Keratinocyte (primary cell): ENCODE measurements around the gene QRSL1.

ENCODE experiments used
- CTCF ChIP-seq, 3 experiments: IDR thresholded peaks in 1 of 3; conservative IDR thresholded peaks in 1 of 3; optimal IDR thresholded peaks in 1 of 3; 2 replicates in 2 of 3; 3 replicates in 1 of 3; pipeline versions ENCODE3 to v1.5.1; 2011; ENCODE audit warnings: low read length in 3 of 3, mild to moderate bottlenecking in 3 of 3, moderate library complexity in 2 of 3, control low read depth in 1 of 3, inconsistent platforms in 1 of 3; ENCODE audit not compliant: insufficient read depth in 2 of 3; ENCODE audit errors: extremely low read depth in 1 of 3
- EZH2 ChIP-seq: IDR thresholded peaks from one replicate; pipeline ENCODE4 v1.6.1; 2012; ENCODE audit warnings: inconsistent platforms, mild to moderate bottlenecking, low read length, moderate library complexity

GRCh38 chr6:106581468-106581867 lies 47.9 kb upstream of the QRSL1 start:
- no peak for TF ChIP-seq CTCF (optimal IDR thresholded peaks at IDR 0.05 in 1 of 3, IDR thresholded peaks at IDR 0.05 in 1 of 3, conservative IDR thresholded peaks at IDR 0.05 in 1 of 3; ENCODE audit: extremely low read depth in 1 of 3, insufficient read depth in 2 of 3, low read length in 3 of 3)
- no peak for TF ChIP-seq EZH2
